GM12878 (cell line): ENCODE measurements around the gene FAM161A. TPM values are rescaled to one million over a fixed set of nuclear protein-coding genes. Genes with fewer than 3 reads are reported as not detected.
"Not testable (repeated sequence)": the region's sequence is repeated elsewhere in the genome, so short reads cannot be mapped to it uniquely, and the experiment has no call there.

Experiments used
- ATAC-seq: fragments of 200-7000 bp; cut with Tn5 transposase; 3 replicates; pipeline ENCODE4 v1.9.1; 2020; ENCODE audit warnings: mild to moderate bottlenecking, moderate library complexity
- BruUV-seq: library from RNA; stranded (reverse); fragments of 400-500 nt; replicated peaks from 2 replicates; lab custom pipeline; 2021; lab: Mats Ljungman, UMichigan
- CTCF ChIA-PET: fragments of 300-600 bp; sonication (Branson Sonifier 250); formaldehyde crosslinking; extraction: SDS; loops from one replicate; lab custom pipeline; 2021; ENCODE audit warnings: inconsistent platforms; lab: Yijun Ruan, JAX
- POLR2A ChIA-PET: fragments of 350-600 bp; formaldehyde crosslinking; extraction: SDS; loops from one replicate; lab custom pipeline; 2021; ENCODE audit warnings: inconsistent platforms; lab: Charles Lee
- RAD21 ChIA-PET: fragments of 300-600 bp; sonication (Branson Sonifier 250); formaldehyde crosslinking; loops from one replicate; lab custom pipeline; 2023; ENCODE audit warnings: antibody characterized with exemption; ENCODE audit not compliant: unreplicated experiment; lab: Charles Lee
- SMC1A ChIA-PET: fragments of 300-600 bp; sonication (Branson Sonifier 250); formaldehyde crosslinking; loops from one replicate; lab custom pipeline; 2023; ENCODE audit not compliant: unreplicated experiment, uncharacterized antibody; lab: Charles Lee
- DNase-seq: peaks from one replicate; pipeline ENCODE4 v3.0.0-alpha.2; 2011; ENCODE audit warnings: low read depth, low spot score
- FAIRE-seq: peaks from 3 replicates; lab custom pipeline; 2011; peaks lifted over from hg19 to GRCh38; lab: Jason Lieb, UNC
- H2AFZ ChIP-seq: 2 replicates; pipeline ENCODE4 v1.6.0; 2011; ENCODE audit warnings: low read depth, low read length, control low read depth; ENCODE audit not compliant: control insufficient read depth
- H3K27ac ChIP-seq: 2 replicates; pipeline ENCODE4 v1.5.1; 2011; ENCODE audit warnings: control low read depth; ENCODE audit not compliant: control insufficient read depth, insufficient read depth
- H3K27me3 ChIP-seq, 2 experiments: replicated peaks in 1 of 2; 2 replicates each; pipeline versions ENCODE4 v1.6.0 to v1.6.1; 2011; ENCODE audit warnings: low read length in 1 of 2; ENCODE audit not compliant: control insufficient read depth in 2 of 2, insufficient read depth in 2 of 2
- H3K36me3 ChIP-seq, 2 experiments: 2 replicates each; pipeline ENCODE4 v1.5.1; 2011; ENCODE audit warnings: low read length in 1 of 2; ENCODE audit not compliant: control insufficient read depth in 2 of 2, insufficient read depth in 2 of 2
- H3K4me1 ChIP-seq: 2 replicates; pipeline ENCODE4 v1.6.1; 2011; ENCODE audit warnings: mild to moderate bottlenecking, low read length, moderate library complexity, mixed read lengths; ENCODE audit not compliant: control insufficient read depth, insufficient read depth
- H3K4me2 ChIP-seq: 2 replicates; pipeline ENCODE4 v1.6.0; 2011; ENCODE audit warnings: control low read depth; ENCODE audit not compliant: control insufficient read depth, insufficient read depth
- H3K4me3 ChIP-seq: fragments of 200-600 bp; sonication (generic); 2 replicates; pipeline ENCODE4 v1.5.1; 2016
- H3K79me2 ChIP-seq: 2 replicates; pipeline ENCODE4 v1.6.0; 2011; ENCODE audit warnings: low read length; ENCODE audit not compliant: control insufficient read depth, insufficient read depth
- H3K9ac ChIP-seq: 2 replicates; pipeline ENCODE4 v1.8.0; 2011; ENCODE audit warnings: low read length, control low read depth, mixed read lengths; ENCODE audit not compliant: control insufficient read depth, insufficient read depth
- H3K9me3 ChIP-seq: replicated peaks from 3 replicates; pipeline ENCODE4 v1.5.1; 2011; ENCODE audit warnings: mild to moderate bottlenecking, low read length; ENCODE audit not compliant: control insufficient read depth, insufficient read depth
- H4K20me1 ChIP-seq: 2 replicates; pipeline ENCODE4 v1.6.0; 2011; ENCODE audit not compliant: control insufficient read depth, insufficient read depth
- ASH2L ChIP-seq: fragments of 300-600, 200-600 bp; sonication (generic); IDR thresholded peaks from 2 replicates; pipeline ENCODE4 v1.6.1; 2017; ENCODE audit warnings: low read depth, mild to moderate bottlenecking, borderline replicate concordance
- CHD4 ChIP-seq: fragments of 200-600 bp; sonication (generic); IDR thresholded peaks from 2 replicates; pipeline ENCODE4 v1.6.1; 2016; ENCODE audit warnings: mild to moderate bottlenecking
- EGR1 ChIP-seq, 2 experiments: IDR thresholded peaks; 1 replicate in 1 of 2; 2 replicates in 1 of 2; pipeline ENCODE4 v1.6.1; 2011 to 2012; ENCODE audit warnings: low read depth in 2 of 2, low read length in 2 of 2, borderline replicate concordance in 1 of 2, mild to moderate bottlenecking in 1 of 2, moderate library complexity in 1 of 2
- LARP7 ChIP-seq: fragments of 450-650 bp; IDR thresholded peaks from 2 replicates; pipeline ENCODE4 v1.6.1; 2017; ENCODE audit warnings: mild to moderate bottlenecking
- MXI1 ChIP-seq: fragments of 150-350 bp; IDR thresholded peaks from 2 replicates; pipeline ENCODE4 v1.6.1; 2011; ENCODE audit warnings: low read depth, mild to moderate bottlenecking, inconsistent platforms, low read length, improper control_type of control experiment
- NFYB ChIP-seq: IDR thresholded peaks from 2 replicates; pipeline ENCODE4 v1.6.1; 2011; ENCODE audit warnings: low read depth, mild to moderate bottlenecking, low read length, improper control_type of control experiment, moderate library complexity; ENCODE audit not compliant: insufficient read depth
- SP1 ChIP-seq: IDR thresholded peaks from one replicate; pipeline ENCODE4 v1.6.1; 2011; ENCODE audit warnings: low read depth, low read length
- STAT3 ChIP-seq: IDR thresholded peaks from 2 replicates; pipeline ENCODE4 v1.6.1; 2011; ENCODE audit warnings: low read depth, low read length, improper control_type of control experiment
- YY1 ChIP-seq: IDR thresholded peaks from 2 replicates; pipeline ENCODE4 v1.6.1; 2011; ENCODE audit warnings: low read depth, mild to moderate bottlenecking, low read length
- ZNF207 ChIP-seq: fragments of 450-650 bp; IDR thresholded peaks from 2 replicates; pipeline ENCODE4 v1.6.1; 2014; ENCODE audit warnings: antibody characterized with exemption, mild to moderate bottlenecking, borderline replicate concordance
- WGBS: methylation state at CpG from one replicate; pipeline ENCODE4 v1.1.6; 2016; ENCODE audit warnings: low lambda C conversion rate; ENCODE audit not compliant: insufficient replicate concordance, insufficient coverage; ENCODE audit errors: missing lambda C conversion rate; 5-methylcytosine and 5-hydroxymethylcytosine counted together
- in situ Hi-C: fragments of 300-500 bp; cut with MboI; formaldehyde crosslinking; loops from 9 replicates; pipeline ENCODE4 v1.14.3; 2018; ENCODE audit warnings: mixed read lengths
- intact Hi-C: fragments of 100-400 bp; cut with micrococcal nuclease; formaldehyde crosslinking; loops from one replicate; pipeline ENCODE4 v1.14.2; 2022; ENCODE audit not compliant: unreplicated experiment
- polyA plus RNA-seq, 11 experiments: library from polyadenylated mRNA; depleted of rRNA in 4 of 11; unstranded in 6 of 11; stranded (reverse) in 5 of 11; fragments of >200 nt; fragmentation: Nextera tagmentation in 4 of 11; fragmentation: Illumina TruSeq in 1 of 11; extraction: Ambion mirVana in 4 of 11; extraction: Trizol in 1 of 11; gene quantifications; 1 replicate in 1 of 11; 2 replicates in 10 of 11; pipeline versions ENCODE4 v1.2.1 to v1.2.3, GENCODE V29; 2011 to 2016; ENCODE audit warnings: inconsistent platforms in 2 of 11, missing spikeins in 2 of 11, low read depth in 1 of 11
- total RNA-seq, 4 experiments: library from RNA; depleted of rRNA in 3 of 4; stranded (reverse); fragments of >200 nt in 3 of 4; fragmentation: Illumina TruSeq in 1 of 4; extraction: Trizol in 1 of 4; gene quantifications; 2 replicates each; pipeline versions ENCODE4 v1.2.1 to v1.2.3, GENCODE V29; 2013 to 2021
- TF ChIP-seq, protein P1 (sequence below): fragments of 450-650 bp; IDR thresholded peaks from 2 replicates; pipeline ENCODE4 v1.6.1; 2016; ENCODE audit warnings: mild to moderate bottlenecking, moderate library complexity, borderline replicate concordance

Gene FAM161A
- total and polyA plus RNA-seq, 10 of the 15 experiments (the other 5 are each of a cell fraction or from before 2014, with no cell fraction given) = 2.2 to 12.2 (median 8.9) TPM

DNA sequence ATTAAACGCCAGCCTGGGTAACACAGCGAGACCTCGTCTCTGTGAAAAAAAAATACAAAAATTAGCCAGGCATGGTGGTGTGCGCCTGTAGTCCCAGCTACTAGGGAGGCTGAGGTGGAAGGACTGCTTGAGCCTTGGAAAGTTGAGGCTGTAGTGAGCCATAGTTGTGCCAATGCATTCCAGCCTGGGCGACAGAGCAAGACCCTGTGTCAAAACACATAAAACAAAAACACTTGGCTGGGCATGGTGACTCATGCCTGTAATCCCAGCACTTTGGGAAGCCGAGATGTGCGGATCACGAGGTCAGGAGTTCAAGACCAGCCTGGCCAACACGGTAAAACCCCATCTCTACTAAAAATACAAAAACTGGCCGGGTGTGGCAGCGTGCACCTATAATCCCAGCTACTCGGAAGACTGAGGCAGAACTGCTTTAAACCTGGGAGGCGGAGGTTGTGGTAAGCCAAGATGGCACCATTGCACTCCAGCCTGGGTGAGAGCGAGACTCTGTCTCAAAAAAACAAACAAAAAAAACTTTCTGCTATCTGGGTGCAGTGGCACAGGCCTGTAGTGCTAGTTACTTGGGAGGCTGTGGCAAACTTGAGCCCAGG is 12.7 kb upstream of the FAM161A start:
- H4K20me1 ChIP-seq, BruUV-seq, ATAC-seq, FAIRE-seq, H3K9me3 ChIP-seq, DNase-seq, H3K27me3 ChIP-seq, intact Hi-C loops, H3K79me2 ChIP-seq, H3K4me1 ChIP-seq, H3K9ac ChIP-seq, H2AFZ ChIP-seq, in situ Hi-C loops, H3K27ac ChIP-seq, H3K4me2 ChIP-seq, H3K4me3 ChIP-seq, RAD21 ChIA-PET: not testable (repeated sequence)
- CTCF ChIA-PET = interaction anchor here (1.0 to 1.7 kb wide), 3 partner anchors 10 to 172 kb away, joined by 3 to 6 read pairs (median 4); partner anchors contain the start of gene FAM161A
- WGBS = 96% methylated on average over 14 of the region's 14 CpGs
- H3K36me3 ChIP-seq = peaks cover 7 to 12% of the 10 kb centered on the region in 2 experiments
- POLR2A ChIA-PET = interaction anchor here (0.7 to 0.9 kb wide), 2 partner anchors 10 to 159 kb away, joined by 3 read pairs; no protein-coding TSS in a partner anchor
- SMC1A ChIA-PET = interaction anchor here (1.3 kb wide), 1 partner anchor 333 kb away, joined by 3 read pairs; no protein-coding TSS in a partner anchor

DNA sequence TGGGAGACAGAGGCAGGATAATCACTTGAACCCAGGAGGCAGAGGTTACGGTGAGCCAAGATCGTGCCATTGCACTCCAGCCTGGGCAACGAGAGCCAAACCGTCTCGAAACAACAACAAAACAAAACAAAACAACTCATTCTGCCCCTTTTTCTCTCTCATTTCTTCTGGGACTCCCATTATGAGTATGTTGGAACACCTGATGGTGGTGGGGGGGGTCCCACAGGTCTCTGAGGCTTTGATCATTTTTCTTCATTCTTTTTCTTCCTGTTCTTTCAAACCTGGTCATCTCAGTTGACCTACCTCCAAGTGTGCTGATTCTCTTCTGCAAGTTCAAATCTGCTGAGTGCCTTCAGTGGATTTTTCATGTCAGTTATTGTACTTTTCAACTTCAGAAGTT is 8.2 kb upstream of the FAM161A start:
- 70% methylated on average over 5 of the region's 5 CpGs for WGBS
- no peak overlapping the region for H3K27ac ChIP-seq
- no peak for TF ChIP-seq YY1
- TF ChIP-seq NFYB = no peak
- no peak for TF ChIP-seq ASH2L
- no peak for TF ChIP-seq MXI1
- TF ChIP-seq, protein P1, sequence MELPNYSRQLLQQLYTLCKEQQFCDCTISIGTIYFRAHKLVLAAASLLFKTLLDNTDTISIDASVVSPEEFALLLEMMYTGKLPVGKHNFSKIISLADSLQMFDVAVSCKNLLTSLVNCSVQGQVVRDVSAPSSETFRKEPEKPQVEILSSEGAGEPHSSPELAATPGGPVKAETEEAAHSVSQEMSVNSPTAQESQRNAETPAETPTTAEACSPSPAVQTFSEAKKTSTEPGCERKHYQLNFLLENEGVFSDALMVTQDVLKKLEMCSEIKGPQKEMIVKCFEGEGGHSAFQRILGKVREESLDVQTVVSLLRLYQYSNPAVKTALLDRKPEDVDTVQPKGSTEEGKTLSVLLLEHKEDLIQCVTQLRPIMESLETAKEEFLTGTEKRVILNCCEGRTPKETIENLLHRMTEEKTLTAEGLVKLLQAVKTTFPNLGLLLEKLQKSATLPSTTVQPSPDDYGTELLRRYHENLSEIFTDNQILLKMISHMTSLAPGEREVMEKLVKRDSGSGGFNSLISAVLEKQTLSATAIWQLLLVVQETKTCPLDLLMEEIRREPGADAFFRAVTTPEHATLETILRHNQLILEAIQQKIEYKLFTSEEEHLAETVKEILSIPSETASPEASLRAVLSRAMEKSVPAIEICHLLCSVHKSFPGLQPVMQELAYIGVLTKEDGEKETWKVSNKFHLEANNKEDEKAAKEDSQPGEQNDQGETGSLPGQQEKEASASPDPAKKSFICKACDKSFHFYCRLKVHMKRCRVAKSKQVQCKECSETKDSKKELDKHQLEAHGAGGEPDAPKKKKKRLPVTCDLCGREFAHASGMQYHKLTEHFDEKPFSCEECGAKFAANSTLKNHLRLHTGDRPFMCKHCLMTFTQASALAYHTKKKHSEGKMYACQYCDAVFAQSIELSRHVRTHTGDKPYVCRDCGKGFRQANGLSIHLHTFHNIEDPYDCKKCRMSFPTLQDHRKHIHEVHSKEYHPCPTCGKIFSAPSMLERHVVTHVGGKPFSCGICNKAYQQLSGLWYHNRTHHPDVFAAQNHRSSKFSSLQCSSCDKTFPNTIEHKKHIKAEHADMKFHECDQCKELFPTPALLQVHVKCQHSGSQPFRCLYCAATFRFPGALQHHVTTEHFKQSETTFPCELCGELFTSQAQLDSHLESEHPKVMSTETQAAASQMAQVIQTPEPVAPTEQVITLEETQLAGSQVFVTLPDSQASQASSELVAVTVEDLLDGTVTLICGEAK = no peak
- TF ChIP-seq LARP7 = no peak
- no peak for TF ChIP-seq ZNF207
- no peak for TF ChIP-seq EGR1 (IDR thresholded peaks at IDR 0.05; ENCODE audit: borderline replicate concordance in 1 of 2, low read depth in 2 of 2, low read length in 2 of 2)
- no peak for TF ChIP-seq SP1
- TF ChIP-seq CHD4 = no peak
- no peak for TF ChIP-seq STAT3
- no peaks in the 10 kb centered on the region; the same call in 2 of the 3 replicates for H3K9me3 ChIP-seq
- no peak for ATAC-seq
- intact Hi-C loops = no loop called here
- H3K79me2 ChIP-seq = no peaks in the 10 kb centered on the region
- no peaks in the 10 kb centered on the region for H4K20me1 ChIP-seq
- RAD21 ChIA-PET = no interaction called here
- H3K36me3 ChIP-seq = peaks cover 4 to 5% of the 10 kb centered on the region in 2 experiments
- no peak for DNase-seq
- H3K27me3 ChIP-seq = no peaks in the 10 kb centered on the region
- no peak overlapping the region for H3K4me3 ChIP-seq
- no peaks in the 10 kb centered on the region for H3K4me1 ChIP-seq
- in situ Hi-C loops = no loop called here
- POLR2A ChIA-PET = no interaction called here
- H3K4me2 ChIP-seq = no peak overlapping the region
- H3K9ac ChIP-seq = no peak overlapping the region
- CTCF ChIA-PET = interaction anchor here (1.5 kb wide), 1 partner anchor 10 kb away, joined by 4 read pairs; no protein-coding TSS in a partner anchor
- H2AFZ ChIP-seq = no peak overlapping the region
- no peak for FAIRE-seq
- BruUV-seq = no TSS peak
- SMC1A ChIA-PET = interaction anchor here (1.0 kb wide), 1 partner anchor 8 kb away, joined by 4 read pairs; the partner anchor contains the start of gene FAM161A
